GM23338 (cell line): ENCODE measurements around the gene CACNA2D2. TPM values are rescaled to one million over a fixed set of nuclear protein-coding genes. Genes with fewer than 3 reads are reported as not detected.

Source experiments
- ATAC-seq: fragments of 200-7000 bp; cut with Tn5 transposase; 3 replicates; pipeline ENCODE4 v1.9.1; 2020
- DNase-seq: peaks from one replicate; pipeline ENCODE4 v3.0.0-alpha.2; 2015; ENCODE audit warnings: low spot score
- H2AFZ ChIP-seq: fragments of 200-600 bp; sonication (generic); 2 replicates; pipeline ENCODE4 v1.8.0; 2016; ENCODE audit warnings: antibody characterized with exemption, mild to moderate bottlenecking, moderate library complexity
- H3F3A ChIP-seq: fragments of 200-600 bp; sonication (generic); replicated peaks from 2 replicates; pipeline ENCODE4 v1.8.0; 2017; ENCODE audit warnings: antibody characterized with exemption, mixed run types, low read depth
- H3K27ac ChIP-seq: fragments of 200-600 bp; sonication (generic); 2 replicates; pipeline ENCODE4 v1.6.1; 2016; ENCODE audit warnings: low read depth
- H3K27me3 ChIP-seq: fragments of 200-600 bp; sonication (generic); 2 replicates; pipeline ENCODE4 v1.8.0; 2016; ENCODE audit warnings: mild to moderate bottlenecking, mixed run types, moderate library complexity; ENCODE audit not compliant: insufficient read depth
- H3K36me3 ChIP-seq: fragments of 200-600 bp; sonication (generic); 2 replicates; pipeline ENCODE4 v1.8.0; 2016; ENCODE audit warnings: mild to moderate bottlenecking; ENCODE audit not compliant: insufficient read depth
- H3K4me1 ChIP-seq: fragments of 200-600 bp; sonication (generic); 2 replicates; pipeline ENCODE4 v1.8.0; 2016; ENCODE audit warnings: mild to moderate bottlenecking, moderate library complexity; ENCODE audit not compliant: insufficient read depth
- H3K4me2 ChIP-seq: fragments of 200-600 bp; sonication (generic); 2 replicates; pipeline ENCODE4 v1.7.1; 2017; ENCODE audit warnings: mixed run types
- H3K4me3 ChIP-seq: fragments of 200-600 bp; sonication (generic); 2 replicates; pipeline ENCODE4 v1.6.1; 2016; ENCODE audit warnings: mixed run types
- H3K79me2 ChIP-seq: fragments of 200-600 bp; sonication (generic); replicated peaks from 2 replicates; pipeline ENCODE4 v1.8.0; 2017; ENCODE audit warnings: mild to moderate bottlenecking; ENCODE audit not compliant: insufficient read depth
- H3K9me2 ChIP-seq: fragments of 200-600 bp; sonication (generic); 2 replicates; pipeline ENCODE4 v1.8.0; 2017; ENCODE audit not compliant: insufficient read depth
- H4K20me1 ChIP-seq: fragments of 200-600 bp; sonication (generic); replicated peaks from 2 replicates; pipeline ENCODE4 v1.8.0; 2017; ENCODE audit warnings: mild to moderate bottlenecking; ENCODE audit not compliant: insufficient read depth
- H3K27ac Mint-ChIP-seq: 2 replicates; pipeline ENCODE4 v1.8.0; 2020; ENCODE audit warnings: inconsistent platforms, mild to moderate bottlenecking, moderate library complexity, mixed read lengths
- H3K27me3 Mint-ChIP-seq: 3 replicates; pipeline ENCODE4 v1.8.0; 2022; ENCODE audit warnings: low read depth, mild to moderate bottlenecking, moderate library complexity, mixed read lengths, inconsistent platforms; ENCODE audit not compliant: insufficient read depth, poor library complexity
- H3K36me3 Mint-ChIP-seq: 3 replicates; pipeline ENCODE4 v1.8.0; 2021; ENCODE audit warnings: low read depth, mild to moderate bottlenecking, inconsistent platforms, moderate library complexity, mixed read lengths
- H3K4me1 Mint-ChIP-seq: 3 replicates; pipeline ENCODE4 v1.8.0; 2020; ENCODE audit warnings: mild to moderate bottlenecking, inconsistent platforms, mixed read lengths
- H3K4me3 Mint-ChIP-seq: 3 replicates; pipeline ENCODE4 v1.8.0; 2021; ENCODE audit warnings: moderate library complexity, mild to moderate bottlenecking, inconsistent platforms, mixed read lengths
- H3K9me3 Mint-ChIP-seq: 3 replicates; pipeline ENCODE4 v1.8.0; 2020; ENCODE audit warnings: moderate library complexity, mild to moderate bottlenecking, inconsistent platforms, mixed read lengths
- CREB1 ChIP-seq: fragments of 250-450 bp; sonication (Bioruptor Pico); IDR thresholded peaks from 2 replicates; pipeline ENCODE4 v1.5.0; 2020; ENCODE audit warnings: low read depth, mild to moderate bottlenecking, moderate library complexity
- EZH2 ChIP-seq: fragments of 200-600 bp; sonication (generic); IDR thresholded peaks from one replicate; pipeline ENCODE4 v1.8.0; 2017; ENCODE audit warnings: antibody characterized with exemption, mild to moderate bottlenecking, low read depth; ENCODE audit not compliant: unreplicated experiment
- EZH2phosphoT487 ChIP-seq: fragments of 200-600 bp; sonication (generic); IDR thresholded peaks from one replicate; pipeline ENCODE4 v1.8.1; 2018; ENCODE audit warnings: antibody characterized with exemption; ENCODE audit not compliant: unreplicated experiment
- NANOG ChIP-seq: IDR thresholded peaks from 2 replicates; pipeline ENCODE4 v1.6.1; 2016; ENCODE audit warnings: antibody characterized with exemption, borderline replicate concordance
- ZNF114 ChIP-seq: fragments of 250-450 bp; sonication (Bioruptor Pico); IDR thresholded peaks from 2 replicates; pipeline ENCODE4 v1.5.0; 2020; ENCODE audit warnings: mild to moderate bottlenecking, moderate library complexity
- ZNF331 ChIP-seq: fragments of 250-450 bp; sonication (Bioruptor Pico); IDR thresholded peaks from 2 replicates; pipeline ENCODE4 v1.5.0; 2020; ENCODE audit warnings: low read depth, mild to moderate bottlenecking, moderate library complexity
- polyA plus RNA-seq: library from polyadenylated mRNA; unstranded; fragments of >200 nt; fragmentation: Nextera tagmentation; extraction: Ambion mirVana; gene quantifications from 2 replicates; pipeline ENCODE4 v1.2.1, GENCODE V29; 2016
- total RNA-seq: library from RNA; depleted of rRNA; stranded (reverse); fragments of >200 nt; shearing (Covaris generic); gene quantifications from 2 replicates; pipeline ENCODE4 v1.2.3, GENCODE V29; 2014
- TF ChIP-seq, protein P1 (sequence below): IDR thresholded peaks from one replicate; pipeline ENCODE4 v1.6.1; 2018; ENCODE audit warnings: antibody characterized with exemption; ENCODE audit not compliant: unreplicated experiment
- TF ChIP-seq, protein P2 (sequence below): IDR thresholded peaks from 2 replicates; pipeline ENCODE4 v1.6.1; 2016; ENCODE audit warnings: antibody characterized with exemption
- TF ChIP-seq, protein P3 (sequence below), 2 experiments: fragments of 200-600 bp in 1 of 2; sonication (generic) in 1 of 2; conservative IDR thresholded peaks; 2 replicates each; pipeline versions ENCODE4 v1.5.1 to v1.6.1; 2016 to 2017; ENCODE audit warnings: antibody characterized with exemption in 2 of 2, low read depth in 2 of 2, mild to moderate bottlenecking in 2 of 2, moderate library complexity in 1 of 2

The CACNA2D2 gene
- total and polyA plus RNA-seq, 2 experiments from 2014 or later, result 4.7 to 11.4 TPM

DNA sequence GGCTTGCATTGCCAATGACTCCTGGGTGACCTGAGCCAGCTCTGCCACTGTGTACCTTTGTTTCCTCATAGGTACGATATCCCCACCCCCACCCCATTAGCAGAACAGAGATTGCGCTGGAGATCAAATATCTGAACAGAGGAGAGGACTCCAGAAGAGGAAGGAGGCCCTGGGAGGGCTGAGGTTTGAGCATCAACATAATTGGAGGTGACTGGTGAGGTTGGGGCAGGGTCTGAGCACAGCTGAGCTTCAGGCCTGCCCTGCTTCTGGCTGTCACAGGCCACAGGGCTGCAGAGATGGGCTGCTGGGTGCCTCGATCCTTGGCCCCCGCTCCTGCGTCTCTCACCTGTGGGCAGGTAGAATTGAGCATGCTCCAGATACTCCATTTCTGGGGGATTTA is 21.3 kb upstream of the CACNA2D2 start (continued):
- TF ChIP-seq, protein P1, sequence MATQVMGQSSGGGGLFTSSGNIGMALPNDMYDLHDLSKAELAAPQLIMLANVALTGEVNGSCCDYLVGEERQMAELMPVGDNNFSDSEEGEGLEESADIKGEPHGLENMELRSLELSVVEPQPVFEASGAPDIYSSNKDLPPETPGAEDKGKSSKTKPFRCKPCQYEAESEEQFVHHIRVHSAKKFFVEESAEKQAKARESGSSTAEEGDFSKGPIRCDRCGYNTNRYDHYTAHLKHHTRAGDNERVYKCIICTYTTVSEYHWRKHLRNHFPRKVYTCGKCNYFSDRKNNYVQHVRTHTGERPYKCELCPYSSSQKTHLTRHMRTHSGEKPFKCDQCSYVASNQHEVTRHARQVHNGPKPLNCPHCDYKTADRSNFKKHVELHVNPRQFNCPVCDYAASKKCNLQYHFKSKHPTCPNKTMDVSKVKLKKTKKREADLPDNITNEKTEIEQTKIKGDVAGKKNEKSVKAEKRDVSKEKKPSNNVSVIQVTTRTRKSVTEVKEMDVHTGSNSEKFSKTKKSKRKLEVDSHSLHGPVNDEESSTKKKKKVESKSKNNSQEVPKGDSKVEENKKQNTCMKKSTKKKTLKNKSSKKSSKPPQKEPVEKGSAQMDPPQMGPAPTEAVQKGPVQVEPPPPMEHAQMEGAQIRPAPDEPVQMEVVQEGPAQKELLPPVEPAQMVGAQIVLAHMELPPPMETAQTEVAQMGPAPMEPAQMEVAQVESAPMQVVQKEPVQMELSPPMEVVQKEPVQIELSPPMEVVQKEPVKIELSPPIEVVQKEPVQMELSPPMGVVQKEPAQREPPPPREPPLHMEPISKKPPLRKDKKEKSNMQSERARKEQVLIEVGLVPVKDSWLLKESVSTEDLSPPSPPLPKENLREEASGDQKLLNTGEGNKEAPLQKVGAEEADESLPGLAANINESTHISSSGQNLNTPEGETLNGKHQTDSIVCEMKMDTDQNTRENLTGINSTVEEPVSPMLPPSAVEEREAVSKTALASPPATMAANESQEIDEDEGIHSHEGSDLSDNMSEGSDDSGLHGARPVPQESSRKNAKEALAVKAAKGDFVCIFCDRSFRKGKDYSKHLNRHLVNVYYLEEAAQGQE, result no peak
- TF ChIP-seq NANOG, result no peak
- no peak for TF ChIP-seq CREB1 (CRISPR knock-in tag)
- no peak for TF ChIP-seq EZH2
- TF ChIP-seq ZNF331 (CRISPR knock-in tag), result no peak
- no peak for TF ChIP-seq EZH2phosphoT487
- TF ChIP-seq, protein P2, sequence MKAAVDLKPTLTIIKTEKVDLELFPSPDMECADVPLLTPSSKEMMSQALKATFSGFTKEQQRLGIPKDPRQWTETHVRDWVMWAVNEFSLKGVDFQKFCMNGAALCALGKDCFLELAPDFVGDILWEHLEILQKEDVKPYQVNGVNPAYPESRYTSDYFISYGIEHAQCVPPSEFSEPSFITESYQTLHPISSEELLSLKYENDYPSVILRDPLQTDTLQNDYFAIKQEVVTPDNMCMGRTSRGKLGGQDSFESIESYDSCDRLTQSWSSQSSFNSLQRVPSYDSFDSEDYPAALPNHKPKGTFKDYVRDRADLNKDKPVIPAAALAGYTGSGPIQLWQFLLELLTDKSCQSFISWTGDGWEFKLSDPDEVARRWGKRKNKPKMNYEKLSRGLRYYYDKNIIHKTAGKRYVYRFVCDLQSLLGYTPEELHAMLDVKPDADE, result no peak

DNA sequence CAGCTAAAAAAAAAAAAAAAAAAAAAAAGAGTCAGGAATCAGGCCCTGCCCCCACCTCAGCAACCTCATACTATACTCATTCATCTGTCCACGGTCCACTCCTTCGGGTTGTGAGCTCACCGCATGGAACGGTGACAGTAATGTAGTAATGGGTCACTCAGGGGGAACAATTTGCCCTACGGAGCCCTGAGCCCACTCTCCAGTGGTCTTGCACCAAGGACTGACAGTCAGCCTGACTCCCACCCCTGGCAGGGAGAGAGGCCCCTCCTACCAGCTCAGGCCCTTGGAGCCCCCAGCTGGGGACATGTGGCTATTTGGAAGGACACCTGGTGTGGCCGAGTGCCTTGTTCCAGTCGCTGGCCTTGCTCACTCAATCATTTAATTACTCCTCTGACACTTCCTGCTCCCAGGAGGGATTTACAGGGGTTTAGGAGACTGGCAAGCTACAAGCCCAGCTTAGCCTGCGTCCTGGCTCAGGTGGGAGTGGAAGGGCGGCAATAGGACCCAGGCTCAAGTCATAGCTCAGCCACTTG is 19.9 kb upstream of the CACNA2D2 start:
- no peaks in the 10 kb centered on the region for H3K9me3 Mint-ChIP-seq

More for the DNA sequence above, 19.9 kb upstream of the CACNA2D2 start:
- no peaks in the 10 kb centered on the region for H4K20me1 ChIP-seq
- Mint-ChIP-seq H3K27ac (peak overlapping the region; percentile 56), H3K36me3 (no peaks in the 10 kb centered on the region), H3K27me3 (peaks cover 29% of the 10 kb centered on the region), H3K4me3 (no peak overlapping the region), H3K4me1 (peaks cover 65% of the 10 kb centered on the region)
- no peaks in the 10 kb centered on the region for H3K79me2 ChIP-seq
- H3K9me2 ChIP-seq, result no peaks in the 10 kb centered on the region
- DNase-seq, result no peak
- no peaks in the 10 kb centered on the region for H3K27me3 ChIP-seq
- H3K4me3 ChIP-seq, result no peak overlapping the region
- TF ChIP-seq EZH2 (no peak), CREB1 (CRISPR knock-in tag) (no peak), NANOG (no peak), ZNF114 (CRISPR knock-in tag) (no peak), EZH2phosphoT487 (no peak)
- TF ChIP-seq, protein P2, result no peak
- TF ChIP-seq, protein P3, sequence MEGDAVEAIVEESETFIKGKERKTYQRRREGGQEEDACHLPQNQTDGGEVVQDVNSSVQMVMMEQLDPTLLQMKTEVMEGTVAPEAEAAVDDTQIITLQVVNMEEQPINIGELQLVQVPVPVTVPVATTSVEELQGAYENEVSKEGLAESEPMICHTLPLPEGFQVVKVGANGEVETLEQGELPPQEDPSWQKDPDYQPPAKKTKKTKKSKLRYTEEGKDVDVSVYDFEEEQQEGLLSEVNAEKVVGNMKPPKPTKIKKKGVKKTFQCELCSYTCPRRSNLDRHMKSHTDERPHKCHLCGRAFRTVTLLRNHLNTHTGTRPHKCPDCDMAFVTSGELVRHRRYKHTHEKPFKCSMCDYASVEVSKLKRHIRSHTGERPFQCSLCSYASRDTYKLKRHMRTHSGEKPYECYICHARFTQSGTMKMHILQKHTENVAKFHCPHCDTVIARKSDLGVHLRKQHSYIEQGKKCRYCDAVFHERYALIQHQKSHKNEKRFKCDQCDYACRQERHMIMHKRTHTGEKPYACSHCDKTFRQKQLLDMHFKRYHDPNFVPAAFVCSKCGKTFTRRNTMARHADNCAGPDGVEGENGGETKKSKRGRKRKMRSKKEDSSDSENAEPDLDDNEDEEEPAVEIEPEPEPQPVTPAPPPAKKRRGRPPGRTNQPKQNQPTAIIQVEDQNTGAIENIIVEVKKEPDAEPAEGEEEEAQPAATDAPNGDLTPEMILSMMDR (conservative IDR thresholded peaks at IDR 0.05; ENCODE audit: low read depth in 2 of 2), result no peak
- TF ChIP-seq, protein P1, result no peak
- 0 out of 2 replicates have a peak overlapping the region, but pooled peaks have one; percentile 38 for H3K4me2 ChIP-seq
- H3K27ac ChIP-seq, result no peak overlapping the region
- no peaks in the 10 kb centered on the region; the same call in 1 of the 2 replicates for H3K36me3 ChIP-seq
- ATAC-seq, result no peak
- H2AFZ ChIP-seq, result no peak overlapping the region
- peaks cover 41% of the 10 kb centered on the region for H3K4me1 ChIP-seq
- peaks cover 3% of the 10 kb centered on the region; the same call in 1 of the 2 replicates for H3F3A ChIP-seq
